AG04450 (cell line): ENCODE measurements around the gene MYO1H. TPM values are rescaled to one million over a fixed set of nuclear protein-coding genes. Genes with fewer than 3 reads are reported as not detected.

Source experiments
- CTCF ChIA-PET: fragments of 300-600, 350-600 bp; formaldehyde crosslinking; extraction: SDS; loops from one replicate; lab custom pipeline; 2022; ENCODE audit warnings: antibody characterized with exemption, inconsistent platforms; lab: Charles Lee
- POLR2A ChIA-PET: fragments of 350-600 bp; formaldehyde crosslinking; extraction: SDS; loops from one replicate; lab custom pipeline; 2021; ENCODE audit warnings: antibody characterized with exemption, inconsistent platforms; lab: Yijun Ruan, JAX
- DNase-seq: peaks from one replicate; pipeline ENCODE4 v3.0.0-alpha.2; 2011; ENCODE audit warnings: low read depth, low spot score
- H3K27ac ChIP-seq: one replicate; pipeline ENCODE4 v1.5.1; 2012; ENCODE audit warnings: low read depth, low read length, control low read depth
- H3K27me3 ChIP-seq: one replicate; pipeline ENCODE4 v1.6.0; 2012; ENCODE audit warnings: low read length; ENCODE audit not compliant: control insufficient read depth, insufficient read depth
- H3K4me3 ChIP-seq: 2 replicates; pipeline ENCODE4 v1.5.1; 2011; ENCODE audit warnings: mild to moderate bottlenecking, low read depth, low read length, control low read depth
- H3K9me3 ChIP-seq: 2 replicates; pipeline ENCODE4 v1.5.1; 2012; ENCODE audit warnings: low read length; ENCODE audit not compliant: control insufficient read depth, insufficient read depth
- polyA plus RNA-seq: library from polyadenylated mRNA; depleted of rRNA; stranded (reverse); fragments of >200 nt; gene quantifications from 2 replicates; pipeline ENCODE4 v1.2.3, GENCODE V29; 2011
- TF ChIP-seq, protein P1 (sequence below): IDR thresholded peaks from 2 replicates; pipeline ENCODE4 v1.5.1; 2011; ENCODE audit warnings: low read depth, low read length, control low read depth, inconsistent platforms

The MYO1H gene
- polyA plus RNA-seq, 1 experiment: not detected

- ChIA-PET POLR2A (no interaction called here), CTCF (interaction anchor here (0.8 to 2.5 kb wide), 3 partner anchors 15 to 24 kb away, joined by 3 to 14 read pairs (median 5); no protein-coding TSS in a partner anchor)
- no peak for DNase-seq
- Histone ChIP-seq H3K27ac (no peak overlapping the region), H3K9me3 (no peaks in the 10 kb centered on the region), H3K4me3 (no peak overlapping the region), H3K27me3 (no peaks in the 10 kb centered on the region)
- TF ChIP-seq, protein P1, sequence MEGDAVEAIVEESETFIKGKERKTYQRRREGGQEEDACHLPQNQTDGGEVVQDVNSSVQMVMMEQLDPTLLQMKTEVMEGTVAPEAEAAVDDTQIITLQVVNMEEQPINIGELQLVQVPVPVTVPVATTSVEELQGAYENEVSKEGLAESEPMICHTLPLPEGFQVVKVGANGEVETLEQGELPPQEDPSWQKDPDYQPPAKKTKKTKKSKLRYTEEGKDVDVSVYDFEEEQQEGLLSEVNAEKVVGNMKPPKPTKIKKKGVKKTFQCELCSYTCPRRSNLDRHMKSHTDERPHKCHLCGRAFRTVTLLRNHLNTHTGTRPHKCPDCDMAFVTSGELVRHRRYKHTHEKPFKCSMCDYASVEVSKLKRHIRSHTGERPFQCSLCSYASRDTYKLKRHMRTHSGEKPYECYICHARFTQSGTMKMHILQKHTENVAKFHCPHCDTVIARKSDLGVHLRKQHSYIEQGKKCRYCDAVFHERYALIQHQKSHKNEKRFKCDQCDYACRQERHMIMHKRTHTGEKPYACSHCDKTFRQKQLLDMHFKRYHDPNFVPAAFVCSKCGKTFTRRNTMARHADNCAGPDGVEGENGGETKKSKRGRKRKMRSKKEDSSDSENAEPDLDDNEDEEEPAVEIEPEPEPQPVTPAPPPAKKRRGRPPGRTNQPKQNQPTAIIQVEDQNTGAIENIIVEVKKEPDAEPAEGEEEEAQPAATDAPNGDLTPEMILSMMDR: no peak
Observed at GRCh38 chr12:109452489-109452888, 104.8 kb downstream of the MYO1H start.

DNA sequence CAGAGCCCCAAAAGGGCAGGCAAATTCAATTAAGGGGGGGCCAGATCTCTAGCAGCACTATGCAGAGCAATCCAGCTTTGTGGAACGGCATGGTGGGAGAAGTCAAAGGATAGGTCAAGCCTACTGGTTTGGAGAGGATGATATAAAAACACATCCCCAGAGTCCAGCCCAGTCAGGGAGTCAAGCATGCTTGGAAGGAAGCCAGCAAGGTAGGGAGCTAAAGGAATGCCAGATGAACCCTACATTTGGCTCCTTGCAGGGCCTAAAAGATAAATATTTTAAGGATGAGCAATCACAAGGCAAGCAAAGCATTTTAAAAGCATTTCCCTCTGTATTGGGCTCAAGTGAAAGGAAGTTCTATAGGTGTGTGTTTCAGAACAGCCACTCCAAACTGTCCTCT lies 108.0 kb downstream of the MYO1H start:
- POLR2A ChIA-PET: no interaction called here
- H3K27ac ChIP-seq: no peak overlapping the region
- no peaks in the 10 kb centered on the region for H3K27me3 ChIP-seq
- TF ChIP-seq, protein P1: no peak
- H3K4me3 ChIP-seq: no peak overlapping the region
- DNase-seq: no peak
- CTCF ChIA-PET: interaction anchor here (1.5 kb wide), 1 partner anchor 28 kb away, joined by 5 read pairs; no protein-coding TSS in a partner anchor
- no peaks in the 10 kb centered on the region for H3K9me3 ChIP-seq

- Histone ChIP-seq H3K27ac (peak overlapping the region; percentile 98), H3K4me3 (no peak overlapping the region), H3K9me3 (no peaks in the 10 kb centered on the region), H3K27me3 (no peaks in the 10 kb centered on the region)
- TF ChIP-seq, protein P1: no peak
- POLR2A ChIA-PET: interaction anchor here (0.9 kb wide), 1 partner anchor 15 kb away, joined by 8 read pairs; no protein-coding TSS in a partner anchor
- CTCF ChIA-PET: interaction anchor here (1.8 to 2.1 kb wide), 2 partner anchors 25 to 30 kb away, joined by 11 read pairs; no protein-coding TSS in a partner anchor
- peak; percentile 45 for DNase-seq
Observed at GRCh38 chr12:109458086-109458485, 110.4 kb downstream of the MYO1H start.

GRCh38 chr12:109458771-109459208 lies 111.1 kb downstream of the MYO1H start:
- Histone ChIP-seq H3K4me3 (peak overlapping the region; percentile 26), H3K27ac (peak overlapping the region; percentile 98), H3K9me3 (no peaks in the 10 kb centered on the region), H3K27me3 (no peaks in the 10 kb centered on the region)
- ChIA-PET CTCF (interaction anchor here (1.8 to 2.1 kb wide), 2 partner anchors 26 to 31 kb away, joined by 11 read pairs; no protein-coding TSS in a partner anchor), POLR2A (interaction anchor here (0.9 kb wide), 1 partner anchor 16 kb away, joined by 8 read pairs; no protein-coding TSS in a partner anchor)
- TF ChIP-seq, protein P1: no peak
- DNase-seq: no peak

DNA sequence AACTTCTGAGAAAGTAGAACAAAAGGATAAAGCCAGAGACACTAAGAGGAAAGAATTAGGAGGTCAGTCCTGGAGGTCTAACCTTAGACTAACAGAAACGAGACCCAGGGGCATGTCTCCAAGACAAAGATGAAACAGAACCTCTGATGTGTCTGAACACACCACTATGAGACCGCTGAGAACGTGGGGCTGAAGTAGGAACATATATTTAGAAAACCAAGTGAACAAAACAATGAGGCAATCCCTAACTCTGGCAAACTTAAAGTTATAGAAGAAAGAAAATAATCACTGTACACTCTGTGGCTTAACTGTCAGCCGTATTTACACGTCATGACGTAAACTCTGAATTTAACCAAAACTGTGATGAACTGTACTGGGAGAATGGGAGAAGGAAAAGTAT lies 111.5 kb downstream of the MYO1H start:
- POLR2A ChIA-PET: no interaction called here
- CTCF ChIA-PET: interaction anchor here (2.0 kb wide), 1 partner anchor 31 kb away, joined by 7 read pairs; no protein-coding TSS in a partner anchor
- TF ChIP-seq, protein P1: no peak
- H3K4me3 ChIP-seq: no peak overlapping the region
- no peaks in the 10 kb centered on the region for H3K27me3 ChIP-seq
- peak; percentile 70 for DNase-seq
- H3K27ac ChIP-seq: peak overlapping the region; percentile 98
- H3K9me3 ChIP-seq: no peaks in the 10 kb centered on the region
